ENCODE data around the gene PLAU. TPM values are rescaled to one million over a fixed set of nuclear protein-coding genes. Genes with fewer than 3 reads are reported as not detected.

Gene PLAU
- total and polyA plus RNA-seq, 9 of the 15 experiments (the other 6 are each of a cell fraction or from before 2014, with no cell fraction given): 2.1 to 16.9 (median 3.3) TPM

DNA sequence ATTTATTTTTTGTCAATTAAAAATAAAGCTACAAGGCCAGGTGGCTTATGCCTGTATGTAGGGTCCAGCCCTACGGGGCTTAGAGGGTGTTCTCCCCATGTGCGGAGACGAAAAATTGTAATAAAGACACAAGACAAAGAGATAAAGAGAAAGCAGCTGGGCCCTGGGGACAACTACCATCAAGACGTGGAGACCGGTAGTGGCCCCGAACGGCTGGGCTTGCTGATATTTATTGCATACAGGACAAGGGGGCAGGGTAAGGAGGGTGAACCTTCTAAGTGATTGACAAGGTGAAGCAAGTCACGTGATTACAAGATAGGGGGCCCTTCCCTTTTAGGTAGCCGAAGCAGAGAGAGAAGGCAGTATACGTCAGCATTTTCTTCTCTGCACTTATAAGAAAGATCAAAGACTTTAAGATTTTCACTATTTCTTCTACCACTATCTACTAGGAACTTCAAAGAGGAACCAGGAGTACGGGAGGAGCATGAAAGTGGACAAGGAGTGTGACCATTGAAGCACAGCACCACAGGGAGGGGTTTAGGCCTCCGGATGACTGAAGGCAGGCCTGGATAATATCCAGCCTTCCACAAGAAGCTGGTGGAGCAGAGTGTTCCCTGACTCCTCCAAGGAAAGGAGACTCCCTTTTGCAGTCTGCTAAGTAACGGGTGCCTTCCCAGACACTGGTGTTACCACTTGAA, 19.8 kb downstream of the PLAU start (continued):
- TF ChIP-seq ZNF318 (IDR thresholded peaks at IDR 0.05; ENCODE audit: borderline replicate concordance in 1 of 2, low read depth in 1 of 2) (0 out of 4 replicates have a peak, but pooled peaks of 1 of the 2 experiments have one; percentile 41), ZNF639 (CRISPR knock-in tag; conservative IDR thresholded peaks at IDR 0.05 in 1 of 2, IDR thresholded peaks at IDR 0.05 in 1 of 2) (0 out of 4 replicates have a peak, but pooled peaks of 1 of the 2 experiments have one; percentile 64), CBX3 (IDR thresholded peaks at IDR 0.05; ENCODE audit: borderline replicate concordance in 1 of 2, low read length in 2 of 2) (peak in 1 of 2 experiments; percentile 65; a peak in 1 of 3 replicates), CREB3 (tag; conservative IDR thresholded peaks at IDR 0.05; ENCODE audit: low read depth) (0 out of 2 replicates have a peak, but pooled peaks have one; percentile 69), CREM (IDR thresholded peaks at IDR 0.05; ENCODE audit: low read depth) (peak; percentile 38; the same call in 1 of the 2 replicates), GMEB1 (CRISPR knock-in tag; IDR thresholded peaks at IDR 0.05) (peak; percentile 27; the same call in 1 of the 2 replicates), EP300 (IDR thresholded peaks at IDR 0.05; ENCODE audit: low read length) (peak; percentile 80; the same call in 1 of the 2 replicates), GATAD2B (IDR thresholded peaks at IDR 0.05; ENCODE audit: borderline replicate concordance) (0 out of 2 replicates have a peak, but pooled peaks have one; percentile 35), STAT5A (IDR thresholded peaks at IDR 0.05; ENCODE audit: borderline replicate concordance, low read length) (peak; percentile 53; the same call in 1 of the 2 replicates), SMARCA4 (IDR thresholded peaks at IDR 0.05) (peak; percentile 63), CBFA2T2 (conservative IDR thresholded peaks at IDR 0.05) (peak; percentile 96), DACH1 (IDR thresholded peaks at IDR 0.05; ENCODE audit: partially characterized antibody) (peak; percentile 83), NEUROD1 (IDR thresholded peaks at IDR 0.05; ENCODE audit: borderline replicate concordance, low read depth, low read length, partially characterized antibody) (peak; percentile 25), SUPT5H (IDR thresholded peaks at IDR 0.05) (peak; percentile 87)

Data from K562 (cell line).